ENCODE data around the gene GPHN.
"Not testable (repeated sequence)": the region's sequence is repeated elsewhere in the genome, so short reads cannot be mapped to it uniquely, and the experiment has no call there.

GPHN gene

DNA sequence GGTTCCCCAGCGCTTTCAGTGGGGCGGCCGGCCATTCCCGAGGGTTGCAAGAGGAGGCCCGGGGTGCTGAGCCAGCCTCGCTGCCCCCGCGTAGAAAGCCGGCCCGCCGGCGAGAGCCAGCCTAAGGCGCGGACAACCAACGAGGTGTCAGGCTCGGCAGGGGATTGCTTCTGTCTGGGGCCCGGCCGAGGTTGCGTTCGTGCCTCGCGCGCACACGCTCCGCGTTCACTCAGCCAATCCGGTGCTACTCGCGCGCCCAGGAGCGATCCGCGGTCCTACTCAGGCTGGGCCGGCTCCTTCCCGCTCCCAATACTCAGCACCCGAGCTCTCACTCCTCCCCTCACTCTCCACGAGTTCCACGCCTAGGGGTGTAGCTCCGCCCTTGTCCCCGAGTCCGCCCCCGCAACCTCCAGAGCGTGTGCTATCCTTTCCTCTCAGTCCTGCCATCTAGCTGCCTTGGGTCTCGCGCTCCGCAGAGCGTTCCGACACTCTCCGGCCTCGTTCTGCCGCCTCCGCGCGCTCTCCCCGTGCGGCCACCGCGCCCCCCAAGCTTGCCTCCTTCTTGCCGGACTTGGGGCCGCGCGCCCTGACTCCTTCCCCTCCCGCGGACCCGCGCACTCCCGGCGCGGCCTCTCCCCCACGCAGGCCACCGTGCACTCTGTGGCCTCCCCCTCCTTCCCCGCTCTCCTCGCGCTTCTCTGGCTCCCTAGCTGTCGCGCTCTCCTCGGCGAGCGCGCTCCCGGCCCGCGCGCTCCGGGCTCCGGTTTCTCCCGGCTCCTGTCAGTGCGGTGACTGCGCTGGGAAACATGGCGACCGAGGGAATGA lies at the start of gene GPHN:
Gene GPHN (plus strand): TSS at position 426 of the 825 bp plus-strand sequence.
- DNase-seq: peak; percentile 76

DNA sequence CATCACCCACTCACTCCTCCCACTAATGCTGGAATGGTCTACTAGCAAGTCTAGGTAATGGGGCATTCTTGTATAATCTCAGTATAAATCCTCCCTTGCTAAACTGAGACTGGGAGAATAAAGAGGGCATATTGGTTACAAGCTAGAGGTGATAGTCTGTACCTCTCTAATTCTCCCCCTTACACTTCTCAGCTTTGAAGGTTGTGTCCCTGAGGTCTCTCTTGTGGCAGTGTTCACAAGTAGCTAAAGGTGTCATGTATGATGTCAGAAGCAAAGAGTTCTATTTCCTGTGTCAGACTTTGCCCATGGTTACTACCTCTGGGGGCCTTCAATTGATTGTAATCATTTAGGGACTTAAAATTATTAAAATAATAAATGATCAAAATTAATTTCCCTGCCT lies 48.3 kb upstream of the GPHN start:
- DNase-seq: no peak

DNA sequence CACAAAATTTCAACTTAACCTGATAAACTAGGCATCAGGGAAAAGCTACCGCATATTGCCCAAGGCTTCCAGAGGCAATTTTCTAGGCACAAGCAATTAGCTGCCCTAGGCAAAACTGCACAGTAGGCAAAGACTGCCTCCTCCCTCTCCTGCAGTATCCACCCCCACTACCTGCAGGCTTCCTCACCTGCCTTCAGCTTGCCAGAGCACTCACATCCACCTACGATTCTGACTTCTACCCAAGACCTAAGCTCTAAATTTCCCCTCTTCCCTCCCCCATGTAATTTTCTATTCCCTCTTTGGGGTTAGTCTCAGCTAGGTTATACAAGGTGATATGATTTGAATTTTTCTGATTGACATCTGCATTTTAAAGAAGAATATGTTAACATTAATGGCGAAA lies 43.7 kb upstream of the GPHN start:
- DNase-seq: no peak

DNA sequence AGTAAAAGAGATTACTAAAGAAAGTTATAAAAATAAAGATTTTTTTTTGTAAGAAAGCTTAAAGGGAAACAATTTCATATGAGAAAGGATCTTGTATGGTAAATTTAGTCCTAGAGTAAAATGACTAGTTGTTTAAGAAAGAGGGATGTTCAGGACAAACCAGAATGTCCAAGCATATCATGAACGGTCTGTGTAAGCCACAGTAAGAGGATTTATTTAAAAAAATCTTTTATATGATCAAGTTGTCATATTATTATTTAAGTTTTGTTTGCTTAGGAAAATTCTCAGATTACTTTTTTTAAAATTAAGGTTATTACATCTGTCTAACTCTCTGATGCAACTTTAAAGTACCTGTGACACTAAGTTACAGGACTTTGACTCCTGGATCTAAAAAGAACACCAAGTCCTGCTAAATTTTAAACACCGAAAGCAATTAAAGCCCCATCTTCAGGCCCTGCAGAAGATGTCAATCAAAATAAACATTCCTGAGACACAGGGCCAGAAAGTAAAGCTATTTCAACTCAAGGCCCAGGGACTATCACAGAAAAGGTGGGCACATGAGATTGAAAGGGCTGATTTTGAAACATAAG lies 39.1 kb upstream of the GPHN start:
- DNase-seq: no peak

DNA sequence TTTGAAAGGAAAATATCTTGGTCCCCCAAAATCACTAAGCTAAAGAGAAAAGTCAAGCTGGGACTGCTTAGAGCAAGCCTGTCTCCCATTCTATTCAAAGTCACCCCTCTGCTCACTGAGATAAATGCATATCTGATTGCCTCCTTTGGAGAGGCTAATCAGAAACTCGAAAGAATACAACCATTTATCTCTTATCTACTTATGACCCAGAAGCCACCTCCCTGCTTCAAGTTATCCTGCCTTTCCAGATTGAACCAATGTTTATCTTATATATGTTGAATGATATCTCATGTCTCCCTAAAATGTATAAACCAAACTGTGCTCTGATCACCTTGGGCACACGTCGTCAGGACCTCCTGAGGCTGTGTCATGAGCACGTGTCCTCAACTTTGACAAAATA lies 36.4 kb upstream of the GPHN start:
- no peak for DNase-seq

DNA sequence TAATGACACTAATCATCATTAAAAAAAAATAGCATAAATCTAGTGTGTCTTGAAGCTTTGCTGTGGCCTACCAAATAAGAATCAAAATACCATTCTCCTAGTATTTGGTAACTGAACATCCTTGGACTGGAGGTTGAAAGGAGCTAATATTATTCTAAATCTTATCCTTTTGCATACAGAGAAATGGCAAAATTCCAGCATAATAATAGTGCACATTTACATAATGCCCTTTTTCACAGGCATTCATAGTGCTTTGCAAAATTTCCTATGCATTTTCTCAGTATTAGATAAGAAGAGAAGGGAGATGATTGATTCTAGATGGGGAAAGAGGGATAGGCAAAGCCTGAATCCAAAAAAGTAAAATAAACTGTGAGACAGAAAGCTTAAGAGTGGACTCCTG lies 35.7 kb upstream of the GPHN start:
- no peak for DNase-seq

DNA sequence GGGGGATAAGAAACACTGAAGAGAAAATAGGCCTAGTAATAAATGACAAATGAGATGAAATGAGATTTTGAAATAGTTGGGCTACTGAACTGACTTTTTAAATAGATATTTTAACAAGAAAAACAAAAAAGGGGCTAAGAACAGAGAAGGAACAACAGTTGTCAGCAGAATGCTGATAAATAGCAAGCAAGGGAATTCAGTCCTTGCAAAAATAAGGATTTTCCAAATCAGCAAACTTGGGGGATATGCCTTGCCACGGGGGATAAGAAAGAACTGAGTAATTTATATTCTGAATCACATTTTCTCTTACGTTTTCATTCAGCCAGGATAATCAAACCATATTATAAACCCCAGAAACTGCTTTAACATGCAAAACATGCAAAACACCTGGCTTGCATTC lies 34.7 kb upstream of the GPHN start:
- no peak for DNase-seq

DNA sequence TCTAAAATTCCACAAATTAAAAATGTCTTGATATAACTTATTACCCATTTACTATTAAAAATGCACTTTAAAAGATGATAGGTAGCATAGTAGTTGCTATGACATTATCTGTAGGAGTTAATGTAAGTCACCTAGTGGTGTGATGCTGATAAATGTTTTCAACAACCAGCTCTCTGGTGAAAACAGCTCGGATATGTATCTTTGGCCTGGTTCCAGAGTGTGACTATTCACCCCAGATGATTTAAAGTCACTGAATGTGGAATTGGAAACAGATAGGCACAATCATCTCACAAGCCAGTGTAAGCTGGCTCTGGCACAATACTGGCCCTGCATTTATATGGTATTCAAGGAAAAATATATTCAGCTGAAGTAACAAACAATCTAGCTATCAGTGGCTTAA lies 31.0 kb upstream of the GPHN start:
- DNase-seq: no peak

DNA sequence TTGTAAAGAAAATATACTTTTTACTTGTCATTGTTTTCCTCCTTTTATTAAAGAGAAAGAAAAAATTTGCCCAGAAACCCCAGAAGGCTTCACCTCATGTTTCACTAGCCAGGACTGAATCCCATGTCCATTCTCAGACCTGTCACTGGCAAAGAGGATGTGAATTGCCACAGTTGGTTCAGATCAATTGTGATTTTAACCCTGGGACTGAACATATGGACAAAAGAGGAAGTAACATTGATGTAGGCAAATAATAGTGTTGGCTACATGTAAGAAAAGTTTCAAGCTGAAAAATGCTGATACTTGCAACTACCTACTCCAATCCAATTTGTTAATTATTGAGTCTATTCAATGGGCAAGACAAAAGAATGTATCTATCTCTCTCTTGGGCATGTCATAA lies 30.4 kb upstream of the GPHN start:
- no peak for DNase-seq

DNA sequence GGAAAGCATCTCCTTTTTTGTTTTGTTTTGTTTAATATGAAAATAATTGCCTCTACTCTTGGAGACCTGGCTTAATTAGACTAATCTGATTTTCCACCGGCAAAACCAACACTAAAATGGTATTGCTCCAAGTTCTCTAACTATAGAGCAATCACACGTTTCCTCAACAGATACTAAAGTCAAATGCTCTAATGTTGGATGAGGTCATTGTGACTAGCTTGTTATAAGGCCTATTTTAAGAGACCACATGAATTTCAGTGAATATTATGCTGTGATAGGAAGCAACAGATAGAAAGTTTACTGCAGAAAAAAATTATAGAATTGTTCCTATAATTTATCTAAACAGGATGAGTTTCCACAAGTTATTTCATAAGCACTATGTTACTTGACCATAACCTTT lies 25.1 kb upstream of the GPHN start:
- no peak for DNase-seq

DNA sequence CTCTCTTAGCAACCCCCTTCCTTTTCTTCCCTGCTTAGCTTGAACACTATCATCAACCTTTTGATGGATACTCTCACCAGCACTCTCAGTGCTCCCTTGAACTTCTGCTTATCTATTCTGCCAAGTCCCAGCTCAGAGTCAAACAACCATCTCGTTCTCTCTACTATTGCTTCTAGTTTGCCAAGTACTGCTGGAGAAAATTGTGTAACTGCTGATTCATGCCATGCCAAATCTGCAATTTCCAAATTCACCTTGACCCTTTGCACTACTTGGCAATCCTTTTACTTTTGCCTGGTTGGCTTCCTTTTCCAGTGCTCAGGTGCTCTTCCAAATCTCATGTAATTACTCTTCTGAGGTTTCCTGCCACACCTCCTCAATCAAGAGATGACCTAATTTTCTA lies 24.6 kb upstream of the GPHN start:
- DNase-seq: no peak

DNA sequence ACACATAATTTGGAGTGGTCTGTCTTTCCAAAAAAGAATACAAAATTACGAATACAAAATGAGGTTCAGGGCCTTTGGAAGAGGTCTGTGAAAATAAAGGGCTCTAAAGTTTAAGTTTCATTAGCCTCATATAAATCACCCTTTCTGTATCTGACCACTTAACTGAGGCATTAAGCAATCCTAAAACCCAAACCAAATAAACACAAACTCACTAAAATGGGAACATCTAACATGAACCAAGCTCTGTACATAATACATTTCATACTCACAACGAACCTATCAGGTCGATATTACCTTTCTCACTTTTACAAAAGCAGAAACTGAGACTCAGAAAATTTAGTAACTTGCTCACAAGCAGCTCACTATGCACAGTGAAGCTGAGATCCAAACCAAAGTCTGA lies 22.9 kb upstream of the GPHN start:
- no peak for DNase-seq

DNA sequence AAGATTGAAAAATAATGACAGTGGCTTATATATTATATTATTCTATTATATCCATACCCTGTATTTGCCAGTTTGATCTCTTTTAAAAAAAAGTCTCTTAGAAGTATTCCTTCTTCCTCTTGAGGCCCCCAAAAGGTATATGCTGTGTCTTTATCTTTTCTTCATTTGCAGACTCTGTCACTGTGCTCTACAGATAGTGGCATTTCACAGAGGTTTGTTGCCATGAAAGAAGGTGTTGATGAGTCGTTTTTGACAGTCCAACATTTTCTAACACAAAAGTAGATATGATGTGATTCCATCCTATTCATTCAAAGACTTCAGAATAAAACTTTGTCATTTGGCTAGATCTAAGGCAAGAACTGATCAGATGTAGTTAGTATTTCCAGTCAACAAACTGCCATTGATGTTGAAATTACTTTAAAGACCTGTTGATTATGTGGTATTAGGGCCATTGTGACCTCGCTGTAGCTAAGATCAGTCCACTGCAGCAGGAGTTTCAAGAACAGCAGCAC lies 22.0 kb upstream of the GPHN start, which contains the start of gene CCDC196:
Gene CCDC196 (plus strand): TSS at position 462 of the 512 bp plus-strand sequence. CDS start 132 bp downstream, outside the sequence.
- no peak for DNase-seq

DNA sequence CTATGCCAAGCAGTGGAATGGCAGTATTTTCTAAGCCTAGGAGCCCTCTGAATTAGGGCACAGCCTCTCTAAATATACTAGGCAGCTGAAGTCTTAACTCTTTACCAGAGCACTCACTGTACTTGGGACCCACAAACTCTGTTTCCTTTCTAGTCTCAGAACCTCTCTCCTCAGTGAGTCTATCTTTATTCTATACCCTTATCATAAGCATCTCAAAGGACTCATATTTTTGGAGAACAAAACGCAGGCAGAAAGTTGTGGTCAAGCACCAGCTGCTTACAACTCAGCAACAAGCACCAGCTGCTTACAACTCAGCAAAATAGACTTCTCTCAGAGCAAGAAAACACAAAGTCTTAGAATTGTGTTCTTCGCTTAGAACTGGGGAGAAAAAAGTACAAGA lies 20.8 kb upstream of the GPHN start:
- DNase-seq: no peak

DNA sequence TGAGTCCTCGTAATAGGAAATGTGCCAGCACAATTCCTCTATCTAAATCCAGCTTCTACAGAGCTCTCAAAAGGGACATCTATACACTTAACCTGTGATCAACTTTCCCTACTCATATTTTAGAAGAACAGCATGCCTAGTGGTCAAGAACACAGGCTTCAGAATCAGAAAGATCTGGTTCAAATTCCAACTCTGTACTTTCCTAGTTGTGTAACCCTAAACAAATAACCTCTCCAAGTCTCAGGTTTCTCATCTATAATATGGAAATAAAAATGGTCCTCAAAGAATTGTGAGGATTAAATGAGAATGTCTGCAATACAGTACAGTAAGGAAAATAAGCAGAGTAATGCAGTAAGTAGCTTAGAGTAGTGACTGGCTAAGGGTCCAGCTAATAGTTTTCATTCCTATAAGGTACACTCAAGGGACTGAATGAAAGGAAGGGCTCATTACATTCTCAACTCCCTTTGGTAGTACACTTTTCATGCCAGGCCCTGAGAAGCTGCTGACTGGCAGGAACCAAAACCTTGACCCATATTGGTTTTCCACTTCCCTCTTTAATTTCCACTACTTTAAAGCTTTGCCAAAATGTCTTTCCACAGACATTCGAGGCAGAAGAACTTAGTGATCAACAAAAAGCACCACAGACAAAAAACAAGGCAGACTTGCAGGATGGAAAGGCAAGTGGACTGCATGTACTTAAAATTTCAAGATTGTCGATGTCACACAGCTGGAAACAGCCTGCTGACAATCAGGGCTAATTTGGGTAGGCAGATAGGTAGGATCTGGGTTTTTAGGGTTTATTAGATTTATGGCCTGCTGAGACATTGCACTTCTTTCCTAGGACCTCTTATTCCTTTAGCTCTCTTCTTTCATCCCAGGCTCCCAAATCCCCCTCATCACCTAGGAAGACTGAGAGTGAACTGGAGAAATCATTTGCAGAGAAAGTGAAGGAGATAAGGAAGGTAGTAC lies 17.5 kb upstream of the GPHN start:
- DNase-seq: no peak

DNA sequence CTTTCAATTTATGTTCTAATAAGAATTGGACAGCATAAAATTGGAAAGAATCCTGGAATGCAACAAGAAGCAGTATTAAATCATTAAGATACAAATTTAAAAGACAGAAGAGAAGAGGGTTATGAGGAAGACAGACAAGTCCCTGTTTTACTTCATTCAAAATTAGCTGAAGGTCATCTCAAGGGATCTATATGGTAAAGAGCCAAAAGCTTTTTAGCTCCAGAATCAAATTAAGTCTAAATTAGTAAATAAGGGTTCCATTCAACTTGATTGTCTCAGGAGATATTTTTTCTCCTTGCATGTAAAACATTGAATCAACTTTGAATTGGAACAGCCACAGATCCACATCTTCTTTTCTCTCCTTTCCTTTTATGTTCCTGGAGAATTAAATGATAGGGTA lies 14.2 kb upstream of the GPHN start:
- no peak for DNase-seq

DNA sequence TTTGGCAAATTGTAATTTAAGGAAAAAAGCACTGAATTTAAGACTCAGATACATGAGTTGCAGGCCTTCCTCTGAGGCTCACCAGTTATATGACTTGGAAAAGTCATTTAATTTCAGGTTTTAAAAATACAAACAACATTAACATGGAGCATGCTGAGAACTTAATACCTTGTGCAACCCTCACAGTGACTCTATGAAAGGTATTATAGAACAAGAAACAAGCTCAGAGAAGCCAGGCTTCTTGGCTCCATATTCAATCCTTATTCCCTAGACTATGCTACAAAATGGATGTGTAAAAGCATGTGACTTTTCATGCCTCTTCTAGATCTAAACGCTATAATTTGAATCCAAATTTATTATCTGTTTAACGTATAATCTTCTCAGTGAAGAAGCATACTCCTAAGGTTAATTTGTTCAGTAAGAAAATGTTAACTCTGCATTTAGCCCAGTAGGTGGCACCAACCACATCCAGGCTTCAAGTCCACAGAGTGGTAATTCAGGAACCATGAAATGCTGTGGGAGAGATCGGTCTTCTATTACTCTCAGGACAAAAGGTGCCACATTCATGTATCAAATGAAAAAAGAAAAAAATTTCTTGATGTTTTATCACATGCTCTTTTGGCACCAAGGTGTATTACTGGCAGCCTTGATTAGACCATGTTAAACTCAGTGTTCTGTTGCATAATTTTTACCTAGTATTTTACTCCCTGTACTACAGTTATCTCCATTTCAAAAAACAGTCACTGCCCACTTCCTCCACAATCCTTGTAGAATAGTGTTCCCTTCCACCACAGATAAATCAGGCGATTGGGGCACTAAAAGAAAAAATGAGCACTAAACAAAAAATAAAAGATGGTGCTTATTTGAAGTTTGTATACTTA lies 12.5 kb upstream of the GPHN start:
- no peak for DNase-seq

DNA sequence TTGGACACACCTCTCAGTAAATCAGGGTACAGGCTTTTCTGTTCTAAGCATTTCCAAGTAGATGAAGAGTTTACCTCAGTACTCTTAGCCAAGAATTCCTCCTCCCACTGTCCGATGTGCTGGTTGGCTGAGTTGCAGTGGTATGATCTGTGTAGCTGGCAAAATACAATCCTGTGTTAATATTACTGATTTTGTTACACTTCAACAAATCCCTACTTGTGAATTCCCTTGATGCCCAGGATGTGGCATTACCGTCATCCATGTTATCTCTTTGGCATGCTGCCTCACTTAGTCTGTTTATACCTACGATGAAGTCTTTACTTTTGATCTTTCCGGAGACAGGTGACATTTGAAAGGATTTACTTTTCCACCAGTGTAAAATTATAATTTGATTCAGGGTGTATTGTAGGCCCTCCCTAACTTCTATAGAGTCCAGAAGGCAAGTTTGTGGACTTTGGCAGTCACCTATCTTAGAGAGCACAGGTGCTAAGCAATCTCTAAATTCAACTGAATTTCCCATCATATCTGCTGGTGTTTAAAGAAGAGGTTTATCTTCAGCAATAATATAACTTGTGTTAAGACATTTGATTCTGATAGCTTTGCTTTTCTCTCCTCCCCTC lies 11.6 kb upstream of the GPHN start:
- no peak for DNase-seq

DNA sequence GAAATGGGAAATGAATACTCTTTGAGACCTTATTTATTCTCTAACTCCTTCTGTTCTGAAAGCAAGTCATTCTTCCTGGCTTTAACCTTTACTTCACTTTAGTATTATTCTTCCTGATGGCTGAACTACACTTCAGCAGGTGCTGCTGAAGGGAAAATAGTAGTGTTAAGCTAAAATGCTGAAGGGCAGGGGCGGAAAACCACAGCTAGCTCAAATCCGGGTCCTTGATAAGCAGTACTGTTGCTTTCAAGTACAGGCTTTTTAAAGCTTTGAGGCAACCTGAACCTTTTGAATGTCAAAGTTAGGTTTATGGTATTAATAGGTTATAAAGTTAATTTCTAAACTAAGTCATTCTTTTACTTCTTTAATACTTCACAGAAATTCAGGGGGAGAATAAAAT lies 11.0 kb upstream of the GPHN start:
- no peak for DNase-seq

DNA sequence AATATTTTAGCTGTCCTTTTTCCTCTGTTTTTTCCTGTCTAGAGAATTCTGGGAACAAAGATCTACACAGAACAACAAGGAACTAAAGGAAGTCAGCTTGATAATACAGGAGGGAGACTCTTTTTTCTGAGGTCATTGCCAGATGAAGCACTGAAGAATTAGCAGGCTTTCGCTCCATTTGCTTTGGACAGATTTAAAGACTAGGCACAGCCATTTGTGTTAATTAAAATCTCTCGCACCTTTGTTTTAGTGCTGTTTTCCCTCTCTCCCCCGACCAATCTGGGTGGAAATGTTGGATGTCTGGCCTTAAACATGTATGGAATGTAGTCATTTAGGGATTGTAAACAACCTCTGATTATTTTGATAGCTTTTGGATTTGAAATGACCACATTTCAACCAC lies 9.6 kb upstream of the GPHN start:
- DNase-seq: no peak

DNA sequence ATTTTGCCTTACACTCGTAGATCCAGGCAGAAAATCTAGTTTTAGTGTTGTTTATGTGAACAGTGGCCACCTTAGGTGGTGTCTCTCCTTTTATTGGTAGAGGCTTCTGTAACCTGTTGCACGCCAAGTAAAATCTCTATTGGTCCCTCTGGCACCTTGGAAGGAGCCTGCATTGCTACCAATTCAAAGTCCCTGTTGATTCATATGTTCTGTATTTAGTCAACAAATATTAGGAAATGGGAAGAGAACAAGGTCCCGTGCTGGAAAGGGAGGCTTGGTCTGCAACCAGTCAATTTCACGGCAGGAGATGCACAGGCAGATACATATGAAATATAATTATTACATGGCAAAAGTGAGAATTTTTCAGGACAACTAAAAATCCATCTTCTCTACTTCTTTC lies 6.4 kb upstream of the GPHN start:
- DNase-seq: no peak

DNA sequence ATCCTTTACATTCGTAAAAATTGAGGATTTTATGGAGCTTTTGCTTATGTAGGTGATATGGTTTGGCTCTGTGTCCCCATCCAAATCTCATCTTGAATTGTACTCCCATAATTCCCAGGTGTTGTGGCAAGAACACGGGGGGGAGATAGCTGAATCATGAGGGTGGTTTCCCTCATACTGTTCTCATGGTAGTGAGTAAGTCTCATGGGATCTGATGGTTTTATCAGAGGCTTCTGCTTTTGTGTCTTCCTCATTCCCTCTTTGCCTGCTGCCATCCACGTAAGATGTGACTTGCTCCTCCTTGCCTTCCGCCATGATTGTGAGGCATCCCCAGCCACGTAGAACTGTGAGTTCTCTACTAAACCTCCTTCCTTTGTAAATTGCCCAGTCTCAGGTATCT lies 5.1 kb upstream of the GPHN start:
- not testable (repeated sequence) for DNase-seq
